SIG-M5 treated with dmso at 0.1 percent for 504 hours (cell line): Measurements from ENCODE around the gene CCBE1.

ENCODE experiments used
- DNase-seq: peaks from one replicate; lab custom pipeline; 2025; ENCODE audit not compliant: unreplicated experiment; lab: John Stamatoyannopoulos, UW

The CCBE1 gene

DNA sequence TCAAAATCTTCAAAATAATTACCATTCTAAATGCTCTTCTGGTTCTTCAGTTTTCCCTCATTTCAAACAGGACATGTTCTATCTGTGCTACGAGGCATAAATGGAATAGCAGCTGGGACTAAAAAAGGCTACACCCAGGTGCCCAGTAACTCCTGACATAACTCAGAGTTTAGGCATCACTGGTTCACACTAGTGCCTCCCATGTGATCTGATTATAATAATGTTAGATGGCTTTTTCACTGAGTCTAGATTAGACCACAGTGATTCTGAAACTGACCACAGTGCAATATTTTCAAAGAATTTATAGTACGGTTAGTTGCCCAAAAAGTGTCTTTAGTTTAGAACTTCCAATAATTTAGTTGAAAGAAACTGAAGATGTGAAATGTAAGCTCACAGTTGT lies 123.3 kb downstream of the CCBE1 start:
- no peak for DNase-seq

DNA sequence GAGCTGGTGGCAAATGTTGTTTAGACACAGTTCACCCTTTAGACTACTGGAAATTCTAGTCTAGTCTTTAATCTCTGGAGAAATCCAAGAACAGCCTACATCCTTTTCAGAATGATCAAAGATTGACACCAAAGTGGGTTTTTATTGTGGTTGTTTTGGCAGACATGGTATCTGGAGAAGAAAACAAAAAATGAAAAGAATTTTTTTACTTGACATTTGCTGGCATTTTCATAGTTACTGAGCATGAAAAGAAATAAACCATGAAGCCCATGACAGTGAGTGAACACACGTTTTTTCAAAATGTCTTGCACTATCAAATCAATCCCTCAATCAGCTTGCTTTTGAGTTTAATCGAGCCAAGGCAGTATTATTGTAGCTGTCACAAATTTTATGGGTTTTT lies 125.3 kb downstream of the CCBE1 start:
- no peak for DNase-seq

DNA sequence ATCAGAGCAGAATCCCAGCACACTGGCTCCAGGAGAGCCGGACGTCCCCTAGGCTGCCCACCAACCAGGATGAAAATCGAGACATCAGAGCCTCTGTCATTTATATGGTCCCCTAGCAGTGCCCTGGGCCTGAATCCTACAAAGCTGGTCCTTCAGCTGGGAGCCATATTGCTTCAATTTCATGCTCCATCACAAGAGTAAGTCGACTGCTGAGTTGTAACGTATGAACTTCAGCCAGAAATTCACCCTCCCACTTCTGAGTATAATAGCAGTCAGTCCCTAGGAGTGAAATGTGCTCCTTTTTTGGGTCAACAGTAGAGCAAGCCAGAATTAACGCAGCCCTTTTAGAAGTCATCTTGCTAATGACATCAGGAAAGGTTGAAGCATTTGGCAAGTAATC lies 126.4 kb downstream of the CCBE1 start:
- no peak for DNase-seq

- DNase-seq, result no peak
Measured at GRCh38 chr18:59570101-59570775, 127.0 kb downstream of the CCBE1 start.

- no peak for DNase-seq
Measured at GRCh38 chr18:59569390-59569791, 127.8 kb downstream of the CCBE1 start.

GRCh38 chr18:59567431-59567830 lies 129.8 kb downstream of the CCBE1 start:
- DNase-seq, result no peak

- DNase-seq, result no peak
Measured at GRCh38 chr18:59566533-59566971, 130.7 kb downstream of the CCBE1 start.

GRCh38 chr18:59565957-59566356 lies 131.3 kb downstream of the CCBE1 start:
- no peak for DNase-seq

DNA sequence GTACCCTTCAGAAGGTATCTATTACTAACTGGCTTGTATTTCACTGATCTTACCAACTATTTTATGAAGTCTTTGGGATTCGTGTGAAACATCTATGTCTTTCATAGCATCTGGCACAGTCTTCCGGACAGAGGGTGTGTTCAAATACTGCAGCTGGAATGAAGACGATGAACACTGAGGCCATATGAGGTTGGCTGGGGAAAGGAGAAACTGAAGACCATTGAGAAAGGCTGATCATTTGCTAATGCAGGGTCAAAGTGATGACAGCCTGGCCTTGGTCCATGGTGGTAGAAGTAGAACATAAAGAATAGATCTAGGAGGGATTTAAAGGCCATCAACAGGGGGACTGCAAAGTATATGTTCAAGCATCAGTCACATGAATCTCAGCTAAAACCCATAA lies 132.7 kb downstream of the CCBE1 start:
- no peak for DNase-seq

DNA sequence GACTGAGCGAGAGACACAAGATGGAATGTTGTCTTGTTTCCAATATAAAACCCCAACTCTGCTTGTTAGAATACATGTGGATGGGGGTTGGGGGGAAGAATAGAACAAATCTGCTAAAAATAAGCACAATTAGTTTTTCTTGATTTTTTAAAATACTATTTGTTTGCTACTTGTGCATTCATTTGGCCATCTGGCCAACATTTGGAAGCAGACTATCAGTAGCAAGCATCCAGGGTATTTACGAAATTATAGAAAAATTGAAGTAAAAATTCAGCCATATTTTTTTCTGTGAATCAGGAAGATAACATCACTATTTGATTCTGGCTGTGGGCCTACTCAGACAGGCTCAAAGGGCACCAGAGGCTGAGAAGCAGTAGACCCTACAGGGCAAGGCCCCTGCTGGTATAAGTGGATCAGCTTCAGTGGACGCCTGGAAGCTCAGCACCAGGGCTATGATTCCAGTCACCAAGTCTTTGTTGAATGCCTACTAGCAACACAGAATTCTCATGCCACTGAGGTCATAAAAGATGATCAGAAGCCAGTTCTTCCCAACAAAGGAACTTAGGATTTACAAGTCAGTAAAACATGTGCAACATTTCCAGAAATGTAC lies 133.9 kb downstream of the CCBE1 start:
- DNase-seq, result no peak

DNA sequence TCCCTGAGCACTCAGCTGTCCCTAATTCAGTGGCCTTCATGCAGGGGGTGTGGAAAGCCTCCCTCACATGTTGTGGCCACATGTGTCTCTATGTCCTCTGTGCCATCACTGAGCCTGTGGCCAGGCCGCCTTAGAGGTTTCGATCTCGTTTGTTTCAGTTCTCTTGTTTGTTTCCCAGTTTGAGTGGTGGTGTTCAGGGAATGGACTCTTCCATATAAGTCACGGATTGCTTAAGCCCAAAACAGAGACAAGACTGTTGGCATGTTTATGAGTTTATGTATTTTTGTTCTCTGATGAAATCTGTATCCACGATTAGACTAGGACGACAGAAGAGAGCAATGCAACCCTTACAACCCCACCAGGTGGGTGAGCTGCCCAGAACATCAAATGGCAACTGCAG lies 134.5 kb downstream of the CCBE1 start:
- DNase-seq, result no peak

DNA sequence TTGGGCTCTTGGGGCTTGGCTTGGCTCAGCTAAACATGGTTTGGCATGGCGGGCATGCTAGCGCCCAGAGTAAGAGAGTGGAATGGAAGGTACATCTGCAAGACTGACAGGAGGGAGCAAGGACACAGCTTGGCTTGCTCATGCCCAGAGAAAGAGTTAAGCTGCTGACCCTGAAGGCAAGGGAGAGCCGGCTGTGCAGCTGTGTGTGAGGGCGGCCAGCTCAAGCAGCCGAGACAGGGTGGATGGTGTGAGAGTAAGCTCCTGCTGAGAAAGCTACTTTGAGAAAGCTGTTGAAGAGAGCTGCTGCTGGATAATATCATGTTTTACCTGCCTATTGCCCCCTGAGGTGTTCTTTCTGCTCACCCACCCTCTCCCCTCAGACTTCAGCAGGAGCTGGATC lies 135.6 kb downstream of the CCBE1 start:
- DNase-seq, result no peak

- DNase-seq, result no peak
Measured at GRCh38 chr18:59560556-59560955, 136.7 kb downstream of the CCBE1 start.

DNA sequence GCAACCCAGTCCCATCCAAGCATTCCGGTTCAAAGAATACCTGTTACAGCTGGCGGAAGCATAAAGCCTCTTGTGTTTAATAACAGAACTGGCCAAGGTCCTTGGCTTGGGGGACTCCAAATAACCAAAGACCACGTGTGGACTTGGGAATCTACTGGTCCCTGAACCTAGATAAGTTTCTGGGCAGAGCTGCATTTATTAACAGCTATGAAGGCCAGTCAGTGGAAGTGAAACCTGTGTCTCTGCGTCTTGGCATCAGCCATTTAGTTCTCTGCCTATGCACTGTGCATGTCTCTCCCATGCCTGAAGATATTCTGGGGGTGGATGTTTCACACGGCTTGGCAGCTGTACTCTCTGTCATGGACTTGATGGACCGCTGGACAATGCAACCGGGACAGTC lies 137.7 kb downstream of the CCBE1 start:
- DNase-seq, result no peak

DNA sequence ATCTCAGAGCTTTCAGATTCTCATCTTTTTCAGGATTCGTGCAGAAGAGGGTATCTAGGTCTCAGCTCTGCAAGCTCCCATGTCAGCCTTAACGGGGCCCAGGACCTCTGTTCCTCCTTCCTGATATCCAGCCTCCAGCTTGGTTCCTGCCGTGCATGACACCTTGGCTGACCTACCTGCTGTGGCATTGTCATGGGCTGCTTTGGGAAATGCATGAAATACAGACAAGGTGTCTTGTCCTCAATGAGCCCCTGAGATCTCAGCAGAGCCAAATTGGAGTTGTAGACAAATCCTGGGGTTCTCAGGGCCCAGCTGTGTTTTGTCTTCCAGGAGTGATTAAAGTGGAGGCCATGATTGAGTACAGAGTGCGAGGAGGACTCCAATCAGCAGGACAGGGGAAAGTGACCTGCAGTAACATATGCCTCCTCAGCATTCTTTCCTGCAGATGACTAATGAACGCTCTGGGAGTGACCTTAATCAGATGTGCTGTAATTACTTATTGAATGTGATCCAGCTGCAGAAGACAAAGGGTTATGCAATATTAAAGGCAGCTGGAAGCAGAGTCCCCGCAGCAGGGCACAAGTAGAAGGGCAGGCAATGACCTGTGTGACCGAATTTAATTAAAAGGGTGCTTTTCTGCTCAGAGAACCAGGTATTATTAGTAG lies 141.1 kb downstream of the CCBE1 start:
- no peak for DNase-seq

DNA sequence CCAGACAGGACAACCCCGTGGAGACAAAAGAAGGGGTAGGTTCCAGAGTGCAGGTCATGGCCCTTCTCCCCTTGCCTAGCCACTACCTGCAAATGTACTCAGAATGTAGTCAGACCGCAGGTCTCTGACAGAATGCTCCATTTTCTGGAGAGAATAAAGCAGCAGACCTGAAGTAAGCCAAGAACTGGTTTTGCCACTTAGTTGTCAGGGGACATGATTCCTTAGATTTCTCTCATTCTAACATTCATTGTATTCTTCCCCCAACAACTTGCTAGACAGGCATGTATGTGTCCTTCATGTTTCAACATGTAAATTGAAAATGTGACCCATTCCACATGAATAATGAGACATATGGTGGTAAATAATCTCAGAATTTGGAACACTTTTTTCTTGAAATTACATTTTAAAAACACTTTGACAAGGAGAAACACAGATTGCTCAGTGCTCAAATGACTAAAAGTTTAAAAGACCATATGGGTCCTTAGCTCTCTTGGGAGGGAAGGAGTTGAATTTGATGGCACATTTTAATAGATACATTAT lies 142.4 kb downstream of the CCBE1 start:
- no peak for DNase-seq

DNA sequence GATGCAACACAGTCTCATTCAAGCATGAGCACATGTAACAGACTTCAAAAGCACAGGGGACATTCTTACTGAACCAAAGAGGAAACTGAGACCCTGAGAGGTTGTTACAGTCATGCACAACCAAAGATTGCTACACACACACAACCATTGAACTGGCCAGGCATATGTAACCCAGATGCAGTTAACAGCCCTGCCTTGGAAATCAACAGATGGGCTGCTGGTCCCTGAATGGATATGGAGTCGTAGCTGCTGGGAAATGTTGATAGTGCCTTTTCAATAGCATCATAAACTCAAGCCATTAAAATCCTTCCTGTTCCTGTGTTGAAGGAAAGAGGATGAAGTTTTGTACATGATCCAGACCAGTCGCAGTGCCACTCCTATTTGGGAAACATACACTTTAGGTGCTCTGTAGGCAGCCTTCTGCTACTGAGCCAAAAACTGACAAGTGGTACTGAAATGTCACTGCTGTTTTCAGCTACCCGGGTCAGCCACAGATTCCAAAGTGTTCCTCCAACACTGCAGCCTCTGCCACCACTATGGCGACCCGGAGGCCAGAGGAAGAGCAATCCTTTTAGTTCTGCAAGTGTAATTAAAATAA lies 143.9 kb downstream of the CCBE1 start:
- no peak for DNase-seq

GRCh38 chr18:59551902-59552635 lies 145.2 kb downstream of the CCBE1 start:
- DNase-seq, result no peak

DNA sequence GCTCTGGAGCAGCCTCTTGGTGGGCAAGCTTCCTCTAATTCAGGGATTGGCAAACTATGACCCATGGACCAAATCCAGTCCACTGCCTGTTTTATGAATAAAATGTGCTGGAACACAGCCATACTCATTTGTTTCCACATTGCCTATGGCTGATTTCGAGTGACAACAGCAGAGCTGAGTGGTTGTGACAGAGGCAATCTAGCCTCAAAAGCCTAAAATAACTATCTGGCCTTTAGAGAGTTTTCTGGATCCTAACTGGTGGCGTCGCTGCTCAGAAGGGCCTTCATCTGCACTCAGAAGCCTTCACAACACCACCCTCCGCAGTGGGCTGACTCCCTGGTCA lies 147.1 kb downstream of the CCBE1 start:
- no peak for DNase-seq

DNA sequence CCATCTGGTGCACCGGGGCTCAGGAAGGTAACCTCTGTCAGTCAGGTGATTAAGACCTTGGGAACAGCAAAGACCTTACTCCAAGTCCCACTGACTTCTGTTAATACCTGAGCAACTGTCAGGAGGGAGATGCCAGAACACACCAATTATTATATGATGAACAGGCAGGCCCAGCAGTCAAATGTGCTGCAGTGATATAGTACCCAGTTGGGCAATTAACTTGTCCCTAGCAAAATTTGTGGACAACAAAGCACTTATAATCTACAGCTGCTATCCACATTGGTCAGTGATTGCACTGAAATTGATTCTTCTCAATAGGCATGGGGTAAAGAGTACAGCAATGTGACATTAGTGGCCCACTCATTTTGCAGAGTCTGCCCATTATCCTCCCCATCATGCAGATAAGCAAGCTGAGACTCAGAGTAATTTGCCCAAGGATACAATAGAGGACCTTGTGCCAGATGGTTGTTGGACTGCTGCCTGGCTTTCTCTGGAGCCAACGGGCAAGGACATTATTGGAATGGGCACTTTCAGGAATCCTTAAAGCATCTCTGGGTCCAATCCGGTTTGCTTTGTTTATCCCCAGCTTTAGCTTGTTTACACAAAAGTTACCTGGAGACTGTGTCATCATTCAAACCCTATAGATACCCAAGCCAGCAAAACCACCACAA lies 147.6 kb downstream of the CCBE1 start:
- no peak for DNase-seq
